Measurements from ENCODE around the gene TBC1D14. TPM values are rescaled to one million over a fixed set of nuclear protein-coding genes. Genes with fewer than 3 reads are reported as not detected.

The TBC1D14 gene
- total RNA-seq, 2 experiments from 2014 or later, result 23.6 to 24.6 TPM

GRCh38 chr4:6912441-6912840 lies 2.8 kb downstream of the TBC1D14 start:
- no peak overlapping the region for H3K4me3 Mint-ChIP-seq
- intact Hi-C loops (cut with micrococcal nuclease), result no loop called here

DNA sequence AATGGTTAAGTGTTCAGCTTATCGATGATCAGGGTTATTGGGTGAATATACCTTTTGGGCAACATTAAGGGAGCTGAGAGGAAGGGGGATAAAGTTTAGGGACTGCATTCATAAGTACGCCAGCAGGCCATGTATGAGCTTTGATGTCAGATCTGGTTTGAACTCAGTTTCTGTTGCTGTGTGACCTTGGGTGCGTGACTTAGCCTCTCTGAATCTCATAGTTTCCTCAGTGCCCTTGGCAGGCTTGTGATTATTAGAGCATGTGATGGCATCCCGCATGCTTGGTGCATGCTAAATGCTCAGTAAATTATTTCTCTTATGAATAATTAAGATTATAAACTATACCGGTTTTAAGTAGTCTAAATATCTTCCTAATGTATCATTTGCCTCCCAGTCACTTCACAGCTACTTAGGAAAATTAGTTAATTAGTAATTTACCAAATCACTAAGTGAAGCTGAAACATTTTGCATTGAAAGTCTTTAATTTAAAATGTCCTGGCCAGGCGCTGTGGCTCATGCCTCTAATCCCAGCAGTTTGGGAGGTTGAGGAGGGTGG lies 3.8 kb downstream of the TBC1D14 start:
- H3K27me3 Mint-ChIP-seq (ENCODE audit: low read depth), result no peaks in the 10 kb centered on the region
- no peak for DNase-seq
- H3K9me3 Mint-ChIP-seq, result no peaks in the 10 kb centered on the region
- H3K4me3 Mint-ChIP-seq, result no peak overlapping the region
- H3K4me1 Mint-ChIP-seq (ENCODE audit: low read depth), result peaks cover 62% of the 10 kb centered on the region
- H3K27ac Mint-ChIP-seq, result no peak overlapping the region
- intact Hi-C loops (cut with micrococcal nuclease), result no loop called here
- CTCF ChIA-PET, result interaction anchor here (0.7 to 2.9 kb wide), 6 partner anchors 13 to 910 kb away, joined by 3 to 14 read pairs (median 5); no protein-coding TSS in a partner anchor
- peaks cover 5% of the 10 kb centered on the region for H3K36me3 Mint-ChIP-seq (ENCODE audit: low read depth)

More at GRCh38 chr4:6912441-6912840, 2.8 kb downstream of the TBC1D14 start:
- Mint-ChIP-seq H3K4me1 (ENCODE audit: low read depth) (peaks cover 60% of the 10 kb centered on the region), H3K27ac (no peak overlapping the region), H3K27me3 (ENCODE audit: low read depth) (peaks cover 3% of the 10 kb centered on the region), H3K9me3 (no peaks in the 10 kb centered on the region), H3K36me3 (ENCODE audit: low read depth) (peaks cover 5% of the 10 kb centered on the region)
- DNase-seq, result no peak
- CTCF ChIA-PET, result interaction anchor here (0.6 to 2.9 kb wide), 12 partner anchors 10 to 159 kb away, joined by 3 to 14 read pairs (median 5); partner anchors contain the start of gene GRPEL1

GRCh38 chr4:6914448-6914847 lies 4.8 kb downstream of the TBC1D14 start:
- H3K4me3 Mint-ChIP-seq, result no peak overlapping the region
- no peaks in the 10 kb centered on the region for H3K27me3 Mint-ChIP-seq (ENCODE audit: low read depth)
- H3K4me1 Mint-ChIP-seq (ENCODE audit: low read depth), result peaks cover 63% of the 10 kb centered on the region
- intact Hi-C loops (cut with micrococcal nuclease), result no loop called here
- no peak overlapping the region for H3K27ac Mint-ChIP-seq
- H3K9me3 Mint-ChIP-seq, result no peaks in the 10 kb centered on the region
- CTCF ChIA-PET, result interaction anchor here (0.8 to 2.1 kb wide), 5 partner anchors 12 to 196 kb away, joined by 3 to 7 read pairs (median 3); no protein-coding TSS in a partner anchor
- H3K36me3 Mint-ChIP-seq (ENCODE audit: low read depth), result peaks cover 5% of the 10 kb centered on the region
- DNase-seq, result no peak

DNA sequence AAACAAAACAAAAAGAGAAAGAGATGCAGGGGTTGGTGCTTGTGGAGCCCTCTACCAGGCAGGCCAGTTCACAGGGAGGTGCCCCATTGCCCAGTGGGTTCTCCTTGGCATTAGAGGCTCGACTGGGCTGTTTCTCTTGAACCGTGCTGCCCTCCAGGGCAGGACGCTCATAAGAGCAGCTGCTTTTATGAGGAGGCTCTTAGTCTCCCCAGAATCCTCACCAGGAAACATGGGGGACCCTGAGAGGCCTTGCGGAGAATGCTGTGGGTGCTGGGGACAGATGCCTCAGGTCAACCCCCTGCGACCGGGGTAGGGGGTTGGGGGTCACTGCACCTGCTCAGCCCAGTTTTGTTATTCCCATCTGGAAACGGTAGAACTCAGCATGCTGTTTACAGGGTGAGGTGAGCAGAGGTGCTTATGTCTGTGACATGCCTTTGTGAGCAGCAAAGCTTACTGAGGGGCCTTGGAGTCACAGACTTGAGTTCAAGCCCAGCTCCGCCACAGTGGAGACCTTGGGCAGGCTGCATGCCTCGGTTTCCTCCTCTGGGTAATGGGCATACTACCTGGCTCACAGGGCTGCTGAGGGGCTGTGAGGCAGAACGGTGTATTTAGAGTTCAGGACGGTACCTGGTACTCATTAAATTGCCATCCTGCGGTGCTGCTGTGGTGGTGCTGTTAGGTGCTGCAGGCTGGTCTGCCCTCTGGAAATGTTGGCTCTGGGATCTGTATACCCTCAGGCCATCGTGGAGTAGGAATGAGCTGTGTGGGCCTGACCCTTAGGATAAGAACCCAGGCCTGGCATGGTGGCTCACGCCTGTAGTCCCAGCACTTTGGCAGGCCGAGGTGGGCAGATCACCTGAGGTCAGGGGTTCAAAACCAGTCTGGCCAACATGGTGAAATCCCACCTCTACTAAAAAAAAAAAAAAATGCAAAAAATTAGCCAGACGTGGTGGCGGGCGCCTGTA lies 5.7 kb downstream of the TBC1D14 start:
- DNase-seq, result no peak
- intact Hi-C loops (cut with micrococcal nuclease), result loop anchor here (2.0 kb wide), 1 partner anchor 27 kb away; no protein-coding TSS in a partner anchor
- CTCF ChIA-PET, result interaction anchor here (0.7 to 1.1 kb wide), 3 partner anchors 37 to 156 kb away, joined by 3 to 4 read pairs (median 3); no protein-coding TSS in a partner anchor
- Mint-ChIP-seq H3K36me3 (ENCODE audit: low read depth) (peaks cover 4% of the 10 kb centered on the region), H3K27me3 (ENCODE audit: low read depth) (no peaks in the 10 kb centered on the region), H3K4me1 (ENCODE audit: low read depth) (peaks cover 66% of the 10 kb centered on the region), H3K4me3 (no peak overlapping the region), H3K27ac (no peak overlapping the region), H3K9me3 (no peaks in the 10 kb centered on the region)

- Mint-ChIP-seq H3K27ac (peak overlapping the region; percentile 80), H3K9me3 (no peaks in the 10 kb centered on the region), H3K4me3 (no peak overlapping the region), H3K4me1 (ENCODE audit: low read depth) (peaks cover 66% of the 10 kb centered on the region), H3K36me3 (ENCODE audit: low read depth) (peaks cover 3% of the 10 kb centered on the region), H3K27me3 (ENCODE audit: low read depth) (no peaks in the 10 kb centered on the region)
- CTCF ChIA-PET, result interaction anchor here (0.7 to 1.7 kb wide), 3 partner anchors 11 to 153 kb away, joined by 4 to 6 read pairs (median 4); no protein-coding TSS in a partner anchor
- no peak for DNase-seq
- intact Hi-C loops (cut with micrococcal nuclease), result loop anchor here (2.0 kb wide), 1 partner anchor 27 kb away; no protein-coding TSS in a partner anchor
Measured at GRCh38 chr4:6916069-6916586, 6.5 kb downstream of the TBC1D14 start.

GRCh38 chr4:6916587-6917460 lies 7.2 kb downstream of the TBC1D14 start:
- DNase-seq, result peak; percentile 77
- H3K4me3 Mint-ChIP-seq, result peak overlapping the region; percentile 16
- peaks cover 3% of the 10 kb centered on the region for H3K36me3 Mint-ChIP-seq (ENCODE audit: low read depth)
- no peaks in the 10 kb centered on the region for H3K9me3 Mint-ChIP-seq
- peak overlapping the region; percentile 80 for H3K27ac Mint-ChIP-seq
- H3K4me1 Mint-ChIP-seq (ENCODE audit: low read depth), result peaks cover 60% of the 10 kb centered on the region
- H3K27me3 Mint-ChIP-seq (ENCODE audit: low read depth), result no peaks in the 10 kb centered on the region
- CTCF ChIA-PET, result interaction anchor here (0.6 to 1.7 kb wide), 11 partner anchors 8 to 197 kb away, joined by 3 to 6 read pairs (median 3); no protein-coding TSS in a partner anchor
- intact Hi-C loops (cut with micrococcal nuclease), result loop anchor here (1.0 to 2.0 kb wide), 2 partner anchors 9 to 26 kb away; no protein-coding TSS in a partner anchor

DNA sequence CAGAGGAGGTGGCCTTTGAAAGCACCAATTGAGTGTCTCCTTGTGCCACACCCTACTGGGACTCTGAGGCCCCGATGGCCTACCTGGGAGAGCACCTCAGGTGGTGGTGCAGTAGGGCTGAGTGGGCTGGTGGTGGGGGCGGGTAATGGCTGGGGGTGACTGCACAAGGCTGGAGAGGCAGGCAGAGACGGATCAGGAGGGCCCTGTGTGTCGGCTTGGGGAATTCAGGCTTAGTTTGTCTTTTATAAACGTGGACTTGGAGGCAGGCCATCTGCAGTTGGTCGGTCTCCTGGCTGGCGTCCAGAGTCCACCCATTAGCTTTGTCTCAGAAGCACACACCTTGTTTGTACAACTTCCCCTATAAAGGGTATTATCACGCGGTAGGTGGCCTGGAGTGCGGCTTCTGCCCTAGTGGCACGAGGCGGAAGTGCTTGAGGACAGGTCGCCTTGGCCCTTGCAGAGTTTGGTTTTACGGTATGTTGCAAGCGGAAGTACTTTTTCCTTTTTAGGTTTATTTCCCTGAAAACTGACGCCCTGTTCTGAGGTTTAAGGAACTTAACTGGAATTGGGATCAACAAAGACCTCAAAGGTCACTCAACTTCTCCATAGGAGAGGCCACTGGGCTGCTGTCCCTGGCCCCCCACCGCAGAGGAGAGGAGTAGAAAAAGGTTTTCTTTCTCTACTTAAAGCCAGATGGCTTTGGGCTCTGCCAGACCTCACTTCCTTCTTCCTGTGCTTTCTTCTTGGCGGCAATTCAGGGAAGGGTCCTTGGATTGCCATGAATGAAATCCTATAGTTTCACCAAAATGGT lies 8.0 kb downstream of the TBC1D14 start:
- DNase-seq, result peak; percentile 65
- H3K27me3 Mint-ChIP-seq (ENCODE audit: low read depth), result no peaks in the 10 kb centered on the region
- intact Hi-C loops (cut with micrococcal nuclease), result loop anchor here (1.0 to 2.0 kb wide), 3 partner anchors 8 to 25 kb away; partner anchors contain the start of gene TBC1D14
- H3K4me1 Mint-ChIP-seq (ENCODE audit: low read depth), result peaks cover 63% of the 10 kb centered on the region
- H3K9me3 Mint-ChIP-seq, result no peaks in the 10 kb centered on the region
- CTCF ChIA-PET, result interaction anchor here (0.7 to 1.7 kb wide), 13 partner anchors 8 to 200 kb away, joined by 3 to 6 read pairs (median 3); partner anchors contain the start of gene TBC1D14
- peak overlapping the region; percentile 80 for H3K27ac Mint-ChIP-seq
- peak overlapping the region; percentile 26 for H3K4me3 Mint-ChIP-seq
- peaks cover 2% of the 10 kb centered on the region for H3K36me3 Mint-ChIP-seq (ENCODE audit: low read depth)

GRCh38 chr4:6918338-6918737 lies 8.7 kb downstream of the TBC1D14 start:
- Mint-ChIP-seq H3K4me3 (peak overlapping the region; percentile 26), H3K27ac (peak overlapping the region; percentile 80), H3K4me1 (ENCODE audit: low read depth) (peaks cover 60% of the 10 kb centered on the region), H3K36me3 (ENCODE audit: low read depth) (no peaks in the 10 kb centered on the region), H3K9me3 (no peaks in the 10 kb centered on the region), H3K27me3 (ENCODE audit: low read depth) (no peaks in the 10 kb centered on the region)
- CTCF ChIA-PET, result interaction anchor here (0.8 to 1.5 kb wide), 4 partner anchors 9 to 201 kb away, joined by 3 to 6 read pairs (median 4); partner anchors contain the start of gene TBC1D14
- intact Hi-C loops (cut with micrococcal nuclease), result loop anchor here (1.0 kb wide), 1 partner anchor 9 kb away; the partner anchor contains the start of gene TBC1D14
- DNase-seq, result peak; percentile 45

GRCh38 chr4:6920171-6920570 lies 10.5 kb downstream of the TBC1D14 start:
- CTCF ChIA-PET, result interaction anchor here (1.1 to 1.8 kb wide), 3 partner anchors 9 to 54 kb away, joined by 4 to 5 read pairs (median 4); no protein-coding TSS in a partner anchor
- Mint-ChIP-seq H3K4me1 (ENCODE audit: low read depth) (peaks cover 64% of the 10 kb centered on the region), H3K4me3 (no peak overlapping the region), H3K27ac (no peak overlapping the region), H3K9me3 (no peaks in the 10 kb centered on the region), H3K27me3 (ENCODE audit: low read depth) (no peaks in the 10 kb centered on the region), H3K36me3 (ENCODE audit: low read depth) (peaks cover 12% of the 10 kb centered on the region)
- intact Hi-C loops (cut with micrococcal nuclease), result no loop called here
- DNase-seq, result no peak

DNA sequence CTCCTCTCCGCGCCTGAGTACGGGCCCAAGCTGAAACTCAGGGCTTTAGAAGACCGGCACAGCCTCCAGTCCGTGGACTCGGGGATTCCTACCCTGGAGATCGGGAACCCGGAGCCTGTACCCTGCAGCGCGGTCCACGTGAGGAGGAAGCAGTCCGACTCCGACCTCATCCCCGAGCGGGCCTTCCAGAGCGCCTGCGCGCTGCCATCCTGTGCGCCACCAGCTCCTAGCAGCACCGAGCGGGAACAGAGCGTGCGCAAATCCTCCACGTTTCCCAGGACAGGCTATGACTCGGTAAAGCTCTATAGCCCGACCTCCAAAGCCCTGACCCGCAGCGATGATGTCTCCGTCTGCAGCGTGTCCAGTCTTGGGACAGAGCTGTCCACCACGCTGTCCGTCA lies 13.9 kb downstream of the TBC1D14 start:
- Mint-ChIP-seq H3K4me1 (ENCODE audit: low read depth) (peaks cover 65% of the 10 kb centered on the region), H3K36me3 (ENCODE audit: low read depth) (peaks cover 26% of the 10 kb centered on the region), H3K4me3 (no peak overlapping the region), H3K9me3 (no peaks in the 10 kb centered on the region), H3K27me3 (ENCODE audit: low read depth) (no peaks in the 10 kb centered on the region), H3K27ac (no peak overlapping the region)
- CTCF ChIA-PET, result interaction anchor here (1.4 kb wide), 1 partner anchor 11 kb away, joined by 3 read pairs; no protein-coding TSS in a partner anchor
- intact Hi-C loops (cut with micrococcal nuclease), result no loop called here
- DNase-seq, result no peak
